Measurements from ENCODE around the gene EIF3A.

GRCh38 chr10:119079599-119080520 lies 757 bp downstream of the EIF3A start:
- TF ChIP-seq, protein P1, sequence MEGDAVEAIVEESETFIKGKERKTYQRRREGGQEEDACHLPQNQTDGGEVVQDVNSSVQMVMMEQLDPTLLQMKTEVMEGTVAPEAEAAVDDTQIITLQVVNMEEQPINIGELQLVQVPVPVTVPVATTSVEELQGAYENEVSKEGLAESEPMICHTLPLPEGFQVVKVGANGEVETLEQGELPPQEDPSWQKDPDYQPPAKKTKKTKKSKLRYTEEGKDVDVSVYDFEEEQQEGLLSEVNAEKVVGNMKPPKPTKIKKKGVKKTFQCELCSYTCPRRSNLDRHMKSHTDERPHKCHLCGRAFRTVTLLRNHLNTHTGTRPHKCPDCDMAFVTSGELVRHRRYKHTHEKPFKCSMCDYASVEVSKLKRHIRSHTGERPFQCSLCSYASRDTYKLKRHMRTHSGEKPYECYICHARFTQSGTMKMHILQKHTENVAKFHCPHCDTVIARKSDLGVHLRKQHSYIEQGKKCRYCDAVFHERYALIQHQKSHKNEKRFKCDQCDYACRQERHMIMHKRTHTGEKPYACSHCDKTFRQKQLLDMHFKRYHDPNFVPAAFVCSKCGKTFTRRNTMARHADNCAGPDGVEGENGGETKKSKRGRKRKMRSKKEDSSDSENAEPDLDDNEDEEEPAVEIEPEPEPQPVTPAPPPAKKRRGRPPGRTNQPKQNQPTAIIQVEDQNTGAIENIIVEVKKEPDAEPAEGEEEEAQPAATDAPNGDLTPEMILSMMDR (IDR thresholded peaks at IDR 0.05; ENCODE audit: low read depth, low read length, poor library complexity, severe bottlenecking) = no peak
- TF ChIP-seq EZH2phosphoT487 (IDR thresholded peaks at IDR 0.05; ENCODE audit: borderline replicate concordance, low read length) = no peak
